GM12892 (cell line): Measurements from ENCODE around the gene G3BP2.
"Not testable (repeated sequence)": the region's sequence is repeated elsewhere in the genome, so short reads cannot be mapped to it uniquely, and the experiment has no call there.

ENCODE experiments used
- DNase-seq: peaks from one replicate; pipeline ENCODE4 v3.0.0; 2011; ENCODE audit not compliant: insufficient read length
- FAIRE-seq: peaks from 2 replicates; lab custom pipeline; 2011; peaks lifted over from hg19 to GRCh38; lab: Jason Lieb, UNC
- POLR2A ChIP-seq: IDR thresholded peaks from 2 replicates; pipeline ENCODE4 v1.6.1; 2011; ENCODE audit warnings: low read depth, low read length, control low read depth
- POLR2AphosphoS5 ChIP-seq: IDR thresholded peaks from 2 replicates; pipeline ENCODE4 v1.6.1; 2011; ENCODE audit warnings: low read depth, low read length, control low read depth
- TAF1 ChIP-seq: IDR thresholded peaks from 2 replicates; pipeline ENCODE4 v1.6.1; 2011; ENCODE audit warnings: low read depth, mild to moderate bottlenecking, control low read depth, low read length, borderline replicate concordance

Gene G3BP2

GRCh38 chr4:75702919-75703411 lies 29.8 kb upstream of the G3BP2 start:
- no peak for FAIRE-seq
- no peak for DNase-seq
- TF ChIP-seq POLR2A (no peak), TAF1 (no peak), POLR2AphosphoS5 (no peak)

- peak; percentile 46 for FAIRE-seq
- TF ChIP-seq POLR2AphosphoS5 (no peak), POLR2A (no peak), TAF1 (no peak)
- no peak for DNase-seq
Measured at GRCh38 chr4:75699299-75699698, 26.1 kb upstream of the G3BP2 start.

- DNase-seq (no peak), FAIRE-seq (no peak)
- TF ChIP-seq POLR2AphosphoS5 (no peak), TAF1 (no peak), POLR2A (no peak)
Measured at GRCh38 chr4:75698963-75699228, 25.7 kb upstream of the G3BP2 start.

- TF ChIP-seq POLR2AphosphoS5 (peak; percentile 66; the same call in 1 of the 2 replicates), TAF1 (peak; percentile 22; the same call in 1 of the 2 replicates), POLR2A (peak; percentile 72; the same call in 1 of the 2 replicates)
- DNase-seq (no peak), FAIRE-seq (peak; percentile 82)
Measured at GRCh38 chr4:75698162-75698962, 25.2 kb upstream of the G3BP2 start.

- DNase-seq (no peak), FAIRE-seq (no peak)
- TF ChIP-seq POLR2A (no peak), TAF1 (no peak), POLR2AphosphoS5 (no peak)
Measured at GRCh38 chr4:75696581-75696980, 23.4 kb upstream of the G3BP2 start.

- no peak for TF ChIP-seq POLR2A
- TF ChIP-seq TAF1 = no peak
- no peak for TF ChIP-seq POLR2AphosphoS5
- DNase-seq = no peak
- peak; percentile 80 for FAIRE-seq
Measured at GRCh38 chr4:75696071-75696470, 22.9 kb upstream of the G3BP2 start.

GRCh38 chr4:75692066-75692465 lies 18.9 kb upstream of the G3BP2 start:
- not testable (repeated sequence) for FAIRE-seq

GRCh38 chr4:75687125-75687524 lies 13.9 kb upstream of the G3BP2 start:
- DNase-seq, FAIRE-seq: not testable (repeated sequence)

More at GRCh38 chr4:75692066-75692465, 18.9 kb upstream of the G3BP2 start:
- not testable (repeated sequence) for DNase-seq

- DNase-seq (no peak), FAIRE-seq (no peak)
Measured at GRCh38 chr4:75686346-75686745, 13.1 kb upstream of the G3BP2 start.

GRCh38 chr4:75685546-75686189 lies 12.5 kb upstream of the G3BP2 start:
- no peak for FAIRE-seq
- TF ChIP-seq POLR2A (no peak), TAF1 (no peak), POLR2AphosphoS5 (no peak)
- no peak for DNase-seq

More at GRCh38 chr4:75686346-75686745, 13.1 kb upstream of the G3BP2 start:
- TF ChIP-seq TAF1 (no peak), POLR2AphosphoS5 (no peak), POLR2A (no peak)

GRCh38 chr4:75683482-75684155 lies 10.4 kb upstream of the G3BP2 start:
- no peak for DNase-seq
- no peak for FAIRE-seq
- no peak for TF ChIP-seq TAF1
- no peak for TF ChIP-seq POLR2A
